AG09309 (cell line): ENCODE measurements around the gene P3H2.
A peak's percentile ranks its signal among the peaks of the same experiment; 100 is the strongest.

Experiments used
- DNase-seq: peaks from one replicate; pipeline ENCODE4 v3.0.0-alpha.2; 2010; ENCODE audit warnings: low read depth
- H3K4me3 ChIP-seq: 2 replicates; pipeline ENCODE4 v1.5.1; 2011; ENCODE audit warnings: mild to moderate bottlenecking, low read depth, low read length, moderate library complexity; ENCODE audit not compliant: control insufficient read depth
- TF ChIP-seq, protein P1 (sequence below): IDR thresholded peaks from 2 replicates; pipeline ENCODE4 v1.5.1; 2011; ENCODE audit warnings: mild to moderate bottlenecking, low read depth, low read length, inconsistent platforms; ENCODE audit not compliant: insufficient read depth, control insufficient read depth; ENCODE audit errors: missing control alignments

The P3H2 gene

DNA sequence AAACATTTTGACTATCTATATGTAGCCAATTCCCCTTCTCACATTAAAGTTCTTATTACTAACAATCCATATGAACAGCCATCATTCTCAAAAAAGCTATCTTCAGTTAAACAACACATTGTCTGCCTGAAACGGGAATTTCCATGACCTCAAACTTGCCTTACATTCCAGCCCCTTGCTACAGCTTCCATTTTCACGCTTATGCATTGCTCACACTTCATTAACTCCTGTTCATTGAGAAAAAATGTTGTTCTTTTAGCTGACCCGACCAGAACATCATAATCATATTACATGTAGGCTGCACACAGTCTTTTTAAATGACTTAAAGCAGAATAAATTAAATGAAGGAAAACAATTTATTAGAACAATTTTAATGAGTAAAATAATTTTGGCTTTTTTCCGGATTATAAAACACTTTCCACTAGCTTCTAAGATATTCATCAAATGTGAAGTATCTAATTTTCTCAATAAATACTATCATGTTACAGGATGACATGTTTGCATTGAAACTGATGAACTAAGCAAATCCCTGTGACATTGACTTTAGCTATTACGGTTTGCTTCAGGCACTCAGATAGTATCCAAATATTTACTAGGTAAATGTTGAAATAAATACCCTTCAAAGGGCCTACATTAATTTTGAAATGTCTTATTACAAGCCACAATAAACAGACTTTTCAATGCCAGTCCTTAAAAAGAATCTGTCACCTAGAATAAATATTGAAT, 49.9 kb downstream of the P3H2 start:
- H3K4me3 ChIP-seq = no peak overlapping the region
- no peak for DNase-seq
- TF ChIP-seq, protein P1, sequence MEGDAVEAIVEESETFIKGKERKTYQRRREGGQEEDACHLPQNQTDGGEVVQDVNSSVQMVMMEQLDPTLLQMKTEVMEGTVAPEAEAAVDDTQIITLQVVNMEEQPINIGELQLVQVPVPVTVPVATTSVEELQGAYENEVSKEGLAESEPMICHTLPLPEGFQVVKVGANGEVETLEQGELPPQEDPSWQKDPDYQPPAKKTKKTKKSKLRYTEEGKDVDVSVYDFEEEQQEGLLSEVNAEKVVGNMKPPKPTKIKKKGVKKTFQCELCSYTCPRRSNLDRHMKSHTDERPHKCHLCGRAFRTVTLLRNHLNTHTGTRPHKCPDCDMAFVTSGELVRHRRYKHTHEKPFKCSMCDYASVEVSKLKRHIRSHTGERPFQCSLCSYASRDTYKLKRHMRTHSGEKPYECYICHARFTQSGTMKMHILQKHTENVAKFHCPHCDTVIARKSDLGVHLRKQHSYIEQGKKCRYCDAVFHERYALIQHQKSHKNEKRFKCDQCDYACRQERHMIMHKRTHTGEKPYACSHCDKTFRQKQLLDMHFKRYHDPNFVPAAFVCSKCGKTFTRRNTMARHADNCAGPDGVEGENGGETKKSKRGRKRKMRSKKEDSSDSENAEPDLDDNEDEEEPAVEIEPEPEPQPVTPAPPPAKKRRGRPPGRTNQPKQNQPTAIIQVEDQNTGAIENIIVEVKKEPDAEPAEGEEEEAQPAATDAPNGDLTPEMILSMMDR = no peak

GRCh38 chr3:190065204-190065603, 55.5 kb downstream of the P3H2 start:
- no peak for DNase-seq
- TF ChIP-seq, protein P1 = no peak

GRCh38 chr3:190064659-190065058, 56.0 kb downstream of the P3H2 start:
- TF ChIP-seq, protein P1 = no peak
- DNase-seq = no peak
- H3K4me3 ChIP-seq = no peak overlapping the region

More at GRCh38 chr3:190065204-190065603, 55.5 kb downstream of the P3H2 start:
- H3K4me3 ChIP-seq = no peak overlapping the region

DNA sequence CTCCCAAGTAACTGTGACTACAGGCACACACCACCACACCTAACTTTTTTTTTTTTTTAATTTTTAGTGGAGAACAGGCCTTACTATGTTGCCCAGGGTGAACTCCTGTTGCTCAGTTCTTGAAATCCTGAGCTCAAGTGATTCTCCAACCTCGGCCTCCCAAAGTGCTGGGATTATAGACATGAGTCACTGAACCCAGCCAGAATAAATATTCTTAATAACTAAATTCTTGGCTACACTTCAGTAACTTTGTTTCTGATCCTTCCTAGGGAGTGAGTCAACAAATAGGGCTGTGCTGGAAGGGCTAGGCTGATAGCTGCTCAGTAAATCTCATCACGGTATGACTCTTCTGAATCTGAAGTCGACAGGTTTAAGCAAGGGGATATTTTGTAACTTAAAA, 56.6 kb downstream of the P3H2 start:
- TF ChIP-seq, protein P1 = no peak
- peak; percentile 75 for DNase-seq
- H3K4me3 ChIP-seq = no peak overlapping the region

- H3K4me3 ChIP-seq = no peak overlapping the region
- TF ChIP-seq, protein P1 = no peak
- no peak for DNase-seq
These were observed 57.2 kb downstream of the P3H2 start for GRCh38 chr3:190063490-190063889.

DNA sequence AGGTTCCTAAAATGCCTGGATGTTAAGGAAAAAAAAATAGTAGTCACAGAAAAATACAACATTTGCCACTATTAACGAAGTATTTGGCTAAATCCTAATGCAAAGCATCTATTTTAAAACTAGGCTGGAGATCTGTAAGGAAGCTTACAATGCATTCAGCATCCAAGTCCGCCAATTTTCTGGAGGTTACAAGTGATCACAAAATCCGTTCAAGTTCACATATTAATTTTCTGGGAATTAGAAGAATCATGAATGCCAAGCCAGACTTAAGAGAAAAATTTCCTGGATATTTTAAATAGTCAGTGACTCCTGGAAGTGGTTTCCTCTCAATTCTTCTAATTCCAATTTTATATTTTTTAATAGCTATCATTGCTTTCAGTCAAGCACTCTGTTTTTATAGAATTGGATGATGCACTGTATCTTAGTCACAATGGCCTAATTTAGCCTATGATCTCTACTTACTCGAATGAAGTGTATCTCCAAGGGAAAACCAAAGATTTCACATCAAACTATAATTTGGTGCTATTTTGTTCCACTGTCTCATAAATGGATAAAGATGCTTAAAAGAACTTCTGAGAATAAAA, 60.4 kb downstream of the P3H2 start:
- TF ChIP-seq, protein P1 = no peak
- no peak overlapping the region for H3K4me3 ChIP-seq
- DNase-seq = no peak
